Activated naive CD8-positive, alpha-beta T cell treated with anti-CD3 and anti-CD28 coated beads, Interleukin-2, amount 50 U/mL, for 24 hours (primary cell): ENCODE results near the gene CLIP1.
A peak's percentile ranks its signal among the peaks of the same experiment; 100 is the strongest.
"Not testable (repeated sequence)": the region's sequence is repeated elsewhere in the genome, so short reads cannot be mapped to it uniquely, and the experiment has no call there.

Source experiments
- ATAC-seq: fragments of 150-1000 bp; cut with Tn5 transposase; one replicate; pipeline ENCODE4 v1.10.0; 2021
- DNase-seq: peaks from one replicate; pipeline ENCODE4 v3.0.0; 2021
- H3K27ac Mint-ChIP-seq: one replicate; pipeline ENCODE4 v1.8.0; 2021; ENCODE audit warnings: mild to moderate bottlenecking, mixed read lengths
- H3K27me3 Mint-ChIP-seq: one replicate; pipeline ENCODE4 v1.8.0; 2021; ENCODE audit warnings: mixed read lengths
- H3K36me3 Mint-ChIP-seq: one replicate; pipeline ENCODE4 v1.8.0; 2021; ENCODE audit warnings: low read depth, mixed read lengths
- H3K4me1 Mint-ChIP-seq: one replicate; pipeline ENCODE4 v1.8.0; 2021; ENCODE audit warnings: mixed read lengths
- H3K4me3 Mint-ChIP-seq: one replicate; pipeline ENCODE4 v1.8.0; 2021; ENCODE audit warnings: mild to moderate bottlenecking, moderate library complexity, mixed read lengths
- H3K9me3 Mint-ChIP-seq: one replicate; pipeline ENCODE4 v1.8.0; 2021; ENCODE audit warnings: mixed read lengths

CLIP1 gene

DNA sequence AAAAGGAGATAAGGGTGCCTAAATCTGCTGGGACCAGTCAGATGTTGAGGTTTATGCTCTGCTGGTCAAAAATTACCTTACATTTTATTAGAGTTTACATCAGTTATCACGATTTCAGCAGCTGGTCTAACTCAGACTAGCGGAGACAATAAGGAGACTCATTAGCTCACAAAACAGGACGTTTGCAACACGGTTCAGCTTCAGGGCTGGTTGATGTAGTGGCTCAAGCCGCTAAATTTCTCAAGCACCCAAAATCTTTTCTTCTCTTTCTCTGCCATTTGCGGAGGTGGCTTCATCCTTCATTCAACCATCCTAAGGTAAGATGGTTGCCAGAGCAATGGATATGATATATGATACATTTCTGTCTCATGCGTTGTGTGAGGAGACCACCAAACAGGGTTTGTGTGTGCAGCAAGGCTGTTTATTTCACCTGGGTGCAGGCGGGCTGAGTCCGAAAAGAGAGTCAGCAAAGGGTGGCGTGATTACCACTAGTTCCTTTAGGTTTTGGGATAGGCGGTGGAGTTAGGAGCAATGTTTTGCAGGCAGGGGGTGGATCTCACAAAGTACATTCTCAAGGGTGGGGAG is 30.3 kb upstream of the CLIP1 start:
- no peaks in the 10 kb centered on the region for H3K27me3 Mint-ChIP-seq
- peaks cover 24% of the 10 kb centered on the region for H3K4me1 Mint-ChIP-seq
- peak overlapping the region; percentile 50 for H3K4me3 Mint-ChIP-seq
- ATAC-seq (no peak), DNase-seq (no peak)
- H3K9me3 Mint-ChIP-seq = no peaks in the 10 kb centered on the region
- no peaks in the 10 kb centered on the region for H3K36me3 Mint-ChIP-seq
- H3K27ac Mint-ChIP-seq = peak overlapping the region; percentile 83

DNA sequence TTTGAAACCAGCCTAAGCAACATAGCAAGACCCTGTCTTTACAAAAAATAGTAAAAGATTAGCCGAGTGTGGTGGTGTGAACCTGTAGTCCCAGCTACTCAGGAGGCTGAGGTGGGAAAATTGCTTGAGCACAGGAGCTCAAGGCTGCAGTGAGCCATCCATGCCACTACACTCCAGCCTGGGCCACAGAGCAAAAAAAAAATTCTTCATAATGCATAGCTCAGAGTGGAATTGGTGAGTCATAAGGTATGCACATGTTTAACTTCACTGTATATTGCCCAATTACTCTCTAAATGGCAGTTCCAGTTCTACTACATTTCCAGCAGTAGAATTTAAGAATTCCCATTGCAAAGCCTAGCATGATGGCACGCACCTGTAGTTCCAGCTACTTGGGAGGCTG is 26.8 kb upstream of the CLIP1 start:
- no peak for DNase-seq
- Mint-ChIP-seq H3K36me3 (no peaks in the 10 kb centered on the region), H3K9me3 (no peaks in the 10 kb centered on the region), H3K27ac (no peak overlapping the region), H3K4me3 (no peak overlapping the region), H3K4me1 (peaks cover 26% of the 10 kb centered on the region), H3K27me3 (no peaks in the 10 kb centered on the region)
- ATAC-seq = peak; percentile 79

DNA sequence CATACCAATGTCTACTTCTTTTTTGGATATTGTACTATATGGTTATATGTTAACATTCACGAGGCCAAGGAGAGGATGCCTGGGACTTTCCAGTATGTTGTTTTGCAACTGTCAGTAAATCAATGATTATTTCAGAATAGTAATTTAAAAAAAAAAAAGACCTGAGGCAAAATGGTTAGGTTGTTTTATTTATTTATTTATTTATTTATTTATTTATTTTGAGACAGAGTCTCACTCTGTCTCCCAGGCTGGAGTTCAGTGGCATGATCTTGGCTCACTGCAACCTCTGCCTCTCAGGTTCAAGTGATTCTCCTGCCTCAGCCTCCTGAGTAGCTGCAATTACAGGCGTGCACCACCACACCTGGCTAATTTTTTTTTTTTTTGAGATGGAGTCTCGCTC is 25.4 kb upstream of the CLIP1 start:
- H3K27me3 Mint-ChIP-seq, H3K4me3 Mint-ChIP-seq, H3K9me3 Mint-ChIP-seq, ATAC-seq, DNase-seq, H3K36me3 Mint-ChIP-seq, H3K27ac Mint-ChIP-seq: not testable (repeated sequence)
- peaks cover 12% of the 10 kb centered on the region for H3K4me1 Mint-ChIP-seq

DNA sequence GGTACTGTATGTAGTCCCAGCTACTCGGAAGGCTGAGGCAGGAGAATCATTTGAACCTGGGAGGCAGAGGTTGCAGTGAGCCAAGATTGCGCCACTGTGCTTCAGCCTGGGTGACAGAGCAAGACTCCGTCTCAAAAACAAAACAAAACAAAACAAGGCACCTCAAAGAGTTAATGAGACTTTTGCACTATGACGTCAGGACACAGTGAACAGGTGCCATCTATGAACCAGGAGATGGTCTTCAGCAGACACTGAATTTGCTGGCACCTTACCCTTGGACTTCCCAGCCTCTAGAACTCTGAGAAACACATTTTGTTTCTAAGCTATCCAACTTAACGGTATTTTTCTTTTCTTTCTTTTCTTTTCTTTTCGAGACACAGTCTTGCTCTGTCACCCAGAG is 23.9 kb upstream of the CLIP1 start:
- not testable (repeated sequence) for H3K4me3 Mint-ChIP-seq, H3K27ac Mint-ChIP-seq, H3K36me3 Mint-ChIP-seq, H3K27me3 Mint-ChIP-seq, H3K9me3 Mint-ChIP-seq, DNase-seq, ATAC-seq, H3K4me1 Mint-ChIP-seq

DNA sequence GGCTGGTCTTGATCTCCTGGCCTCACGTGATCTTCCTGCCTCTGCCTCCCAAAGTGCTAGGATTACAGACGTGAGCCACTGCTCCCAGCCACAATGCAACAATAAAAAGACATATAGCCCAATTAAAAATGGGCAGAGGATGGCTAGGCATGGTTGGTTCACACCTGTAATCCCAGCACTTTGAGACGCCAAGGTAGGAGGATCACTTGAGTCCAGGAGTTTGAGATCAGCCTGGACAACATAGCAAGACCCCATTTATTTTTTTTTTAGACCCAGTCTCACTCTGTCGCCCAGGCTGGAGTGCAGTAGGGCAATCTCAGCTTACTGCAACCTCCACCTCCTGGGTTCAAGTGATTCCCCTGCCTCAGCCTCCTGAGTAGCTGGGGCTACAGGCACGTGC is 21.6 kb upstream of the CLIP1 start:
- H3K36me3 Mint-ChIP-seq, H3K4me1 Mint-ChIP-seq, DNase-seq, ATAC-seq, H3K9me3 Mint-ChIP-seq, H3K4me3 Mint-ChIP-seq, H3K27ac Mint-ChIP-seq, H3K27me3 Mint-ChIP-seq: not testable (repeated sequence)

DNA sequence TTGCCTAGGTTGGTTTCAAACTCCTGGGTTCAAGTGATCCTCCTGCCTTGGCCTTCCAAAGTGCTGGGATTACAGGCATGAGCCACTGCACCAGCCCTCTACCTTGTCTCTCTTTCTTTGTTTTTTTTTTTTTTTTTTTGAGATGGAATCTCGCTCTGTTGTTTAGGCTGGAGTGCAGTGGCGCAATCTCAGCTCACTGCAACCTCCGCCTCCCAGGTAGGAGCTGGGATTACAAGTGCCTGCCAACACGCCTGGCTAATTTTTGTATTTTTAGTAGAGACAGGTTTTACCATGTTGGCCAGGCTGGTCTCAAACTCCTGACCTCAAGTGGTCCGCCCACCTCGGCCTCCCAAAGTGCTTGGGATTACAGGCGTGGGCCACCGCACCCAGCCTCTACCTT is 16.4 kb upstream of the CLIP1 start:
- not testable (repeated sequence) for DNase-seq, H3K9me3 Mint-ChIP-seq, H3K4me3 Mint-ChIP-seq, ATAC-seq, H3K4me1 Mint-ChIP-seq, H3K27ac Mint-ChIP-seq, H3K36me3 Mint-ChIP-seq, H3K27me3 Mint-ChIP-seq

DNA sequence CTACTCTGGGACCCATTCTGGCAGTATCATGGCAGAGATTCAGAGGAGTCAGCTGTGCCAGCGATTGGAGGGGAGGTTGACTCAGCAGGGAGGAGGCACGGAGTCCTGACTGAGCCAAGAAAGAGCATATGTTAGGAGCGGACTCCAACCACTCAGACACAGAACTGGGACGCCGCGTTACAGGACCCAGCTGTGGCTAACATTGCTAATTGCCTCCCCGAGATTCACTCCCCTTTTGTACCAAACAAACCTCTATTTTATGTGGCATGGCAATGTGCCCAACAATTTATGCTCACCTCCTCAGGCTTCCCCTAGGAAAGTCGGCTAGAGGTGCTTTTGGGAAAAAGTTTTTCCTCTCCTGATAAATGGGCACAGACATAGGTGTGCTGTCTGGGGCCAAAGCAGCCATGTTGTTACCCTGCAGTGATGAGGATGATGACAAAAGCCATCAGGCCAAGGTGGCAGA is 15.2 kb upstream of the CLIP1 start:
- Mint-ChIP-seq H3K27ac (no peak overlapping the region), H3K36me3 (no peaks in the 10 kb centered on the region), H3K9me3 (no peaks in the 10 kb centered on the region), H3K27me3 (no peaks in the 10 kb centered on the region), H3K4me1 (no peaks in the 10 kb centered on the region), H3K4me3 (no peak overlapping the region)
- DNase-seq = no peak
- ATAC-seq = no peak

DNA sequence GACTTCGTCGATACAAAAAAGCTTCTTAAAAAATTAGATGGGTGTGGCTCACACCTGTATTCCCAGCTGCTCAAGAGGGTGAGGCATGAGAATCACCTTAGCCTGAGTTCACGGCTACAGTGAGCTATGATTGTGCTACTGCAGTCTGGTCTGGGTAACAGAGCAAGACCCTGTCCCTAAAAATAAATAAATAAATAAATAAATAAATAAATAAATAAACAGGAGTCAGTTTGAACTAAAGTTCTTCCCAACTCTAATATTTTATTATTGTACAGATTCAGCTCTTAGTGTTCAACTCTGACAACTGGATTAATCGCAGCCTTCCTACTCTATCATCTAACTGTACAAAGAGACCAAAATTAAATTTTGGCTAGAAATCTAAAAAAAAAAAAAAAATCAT is 12.7 kb upstream of the CLIP1 start:
- Mint-ChIP-seq H3K27ac (no peak overlapping the region), H3K9me3 (no peaks in the 10 kb centered on the region), H3K27me3 (no peaks in the 10 kb centered on the region), H3K4me1 (no peaks in the 10 kb centered on the region), H3K4me3 (no peak overlapping the region), H3K36me3 (no peaks in the 10 kb centered on the region)
- ATAC-seq (no peak), DNase-seq (no peak)

DNA sequence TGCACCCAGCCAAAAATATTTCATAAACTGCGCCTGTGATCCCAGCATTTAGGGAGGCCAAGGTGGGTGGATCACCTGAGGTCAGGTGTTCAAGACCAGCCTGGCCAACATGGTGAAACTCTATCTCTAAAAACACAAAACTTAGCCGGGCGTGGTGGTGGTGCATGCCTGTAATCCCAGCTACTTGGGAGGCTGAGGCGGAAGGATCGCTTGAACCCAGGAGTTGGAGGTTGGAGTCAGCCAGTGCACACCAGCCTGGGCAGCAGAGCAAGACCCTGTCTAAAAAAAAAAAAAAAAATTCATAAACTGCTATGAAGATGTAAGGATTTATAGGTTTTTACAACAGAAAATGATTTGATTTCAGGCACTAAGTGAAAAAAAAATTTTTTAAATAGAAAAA is 6.6 kb upstream of the CLIP1 start:
- not testable (repeated sequence) for H3K27me3 Mint-ChIP-seq, H3K9me3 Mint-ChIP-seq, H3K4me1 Mint-ChIP-seq, H3K4me3 Mint-ChIP-seq, DNase-seq, H3K27ac Mint-ChIP-seq, ATAC-seq, H3K36me3 Mint-ChIP-seq

DNA sequence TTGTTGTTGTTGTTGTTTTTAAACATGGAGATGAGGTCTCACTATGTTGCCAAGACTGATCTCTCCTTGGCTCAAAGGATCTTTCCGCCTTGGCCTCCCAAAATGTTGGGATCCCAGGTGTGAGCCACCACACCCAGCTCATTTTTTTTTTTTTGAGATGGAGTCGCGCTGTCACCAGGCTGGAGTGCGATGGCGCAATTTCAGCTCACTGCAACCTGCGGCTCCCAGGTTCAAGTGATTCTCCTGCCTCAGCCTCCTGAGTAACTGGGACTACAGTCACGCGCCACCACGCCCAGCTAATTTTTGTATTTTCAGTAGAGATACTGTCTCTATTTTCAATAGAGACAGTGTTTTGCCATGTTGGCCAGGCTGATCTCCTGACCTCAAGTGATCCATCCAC is 4.9 kb upstream of the CLIP1 start:
- H3K36me3 Mint-ChIP-seq = no peaks in the 10 kb centered on the region
- H3K27ac Mint-ChIP-seq = no peak overlapping the region
- H3K9me3 Mint-ChIP-seq = no peaks in the 10 kb centered on the region
- H3K27me3 Mint-ChIP-seq = no peaks in the 10 kb centered on the region
- no peak overlapping the region for H3K4me3 Mint-ChIP-seq
- peaks cover 10% of the 10 kb centered on the region for H3K4me1 Mint-ChIP-seq
- DNase-seq (no peak), ATAC-seq (no peak)

DNA sequence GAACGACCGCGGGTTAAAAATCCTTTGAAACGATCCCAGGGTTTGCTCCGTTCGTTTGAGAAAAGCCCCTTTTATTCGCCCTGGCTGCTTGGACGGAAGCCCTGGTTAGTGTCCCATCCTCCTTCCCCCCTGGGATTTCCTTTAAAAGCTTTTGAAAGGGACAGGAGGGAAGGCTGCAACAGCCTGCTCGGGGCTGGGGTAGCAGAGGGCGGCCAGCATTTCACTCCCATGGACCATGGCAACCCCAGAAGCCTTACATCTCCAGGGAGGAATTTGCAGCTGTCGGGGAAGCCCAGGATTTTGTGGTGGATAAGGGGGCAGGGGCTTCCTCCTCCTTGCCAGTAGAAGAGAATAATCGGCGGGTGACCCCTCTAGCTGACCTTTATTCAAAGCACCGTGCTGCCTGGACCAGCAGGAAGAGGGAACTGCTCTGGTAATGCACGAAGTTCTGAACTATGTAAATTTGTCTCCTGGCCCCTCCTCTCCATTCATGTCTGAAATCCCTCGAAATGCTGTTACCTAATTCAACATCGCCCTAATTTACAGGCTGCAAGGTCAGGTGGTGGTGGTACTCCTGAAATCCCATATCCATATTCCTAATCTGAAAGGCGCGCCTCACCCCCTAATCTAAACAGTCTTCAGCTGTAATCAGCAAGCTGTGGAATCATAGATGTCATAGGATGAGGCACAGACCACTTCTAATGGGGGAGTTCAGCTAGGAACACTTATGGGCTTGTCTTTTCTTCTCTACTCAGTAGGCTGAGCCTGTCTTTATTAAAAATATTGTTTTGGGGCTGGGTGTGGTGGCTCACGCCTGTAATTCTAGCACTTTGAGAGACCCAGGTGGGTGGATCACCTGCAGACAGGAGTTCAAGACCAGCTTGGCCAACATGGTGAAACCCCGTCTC is 1.0 kb upstream of the CLIP1 start:
- H3K4me1 Mint-ChIP-seq = peaks cover 27% of the 10 kb centered on the region
- H3K9me3 Mint-ChIP-seq = no peaks in the 10 kb centered on the region
- DNase-seq (no peak), ATAC-seq (no peak)
- peak overlapping the region; percentile 82 for H3K4me3 Mint-ChIP-seq
- no peaks in the 10 kb centered on the region for H3K36me3 Mint-ChIP-seq
- H3K27ac Mint-ChIP-seq = peak overlapping the region; percentile 83
- H3K27me3 Mint-ChIP-seq = no peaks in the 10 kb centered on the region

DNA sequence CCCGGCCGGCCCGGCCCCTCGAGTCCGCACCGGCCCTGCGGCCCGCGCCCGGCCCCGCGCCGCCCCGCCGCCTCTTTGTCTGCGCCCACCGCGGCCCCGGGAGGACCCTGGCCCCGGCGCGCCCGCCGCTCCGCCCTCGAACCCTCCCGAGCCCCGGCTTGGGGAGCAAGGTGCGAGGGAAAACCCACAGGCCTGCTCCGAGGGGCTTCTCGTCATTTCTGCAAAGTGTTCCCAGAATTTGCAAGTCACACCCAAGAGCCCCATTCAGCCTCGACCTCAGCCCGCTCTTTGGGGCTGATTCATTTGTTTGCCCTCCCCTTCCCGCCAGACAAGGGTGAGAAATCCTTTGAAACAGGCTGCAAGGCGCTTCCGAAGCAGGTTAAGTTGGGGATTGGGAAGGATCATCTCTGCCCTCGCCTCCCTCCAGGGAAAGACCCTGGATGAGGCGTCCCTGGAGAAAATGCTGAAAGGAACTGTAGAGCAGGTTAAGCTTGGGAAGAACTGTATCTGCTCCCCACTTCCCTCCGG is 325 bp upstream of the CLIP1 start:
- Mint-ChIP-seq H3K27ac (peak overlapping the region; percentile 83), H3K36me3 (no peaks in the 10 kb centered on the region), H3K9me3 (no peaks in the 10 kb centered on the region), H3K27me3 (no peaks in the 10 kb centered on the region), H3K4me1 (peaks cover 30% of the 10 kb centered on the region), H3K4me3 (peak overlapping the region; percentile 82)
- DNase-seq = peak; percentile 50
- peak; percentile 71 for ATAC-seq

DNA sequence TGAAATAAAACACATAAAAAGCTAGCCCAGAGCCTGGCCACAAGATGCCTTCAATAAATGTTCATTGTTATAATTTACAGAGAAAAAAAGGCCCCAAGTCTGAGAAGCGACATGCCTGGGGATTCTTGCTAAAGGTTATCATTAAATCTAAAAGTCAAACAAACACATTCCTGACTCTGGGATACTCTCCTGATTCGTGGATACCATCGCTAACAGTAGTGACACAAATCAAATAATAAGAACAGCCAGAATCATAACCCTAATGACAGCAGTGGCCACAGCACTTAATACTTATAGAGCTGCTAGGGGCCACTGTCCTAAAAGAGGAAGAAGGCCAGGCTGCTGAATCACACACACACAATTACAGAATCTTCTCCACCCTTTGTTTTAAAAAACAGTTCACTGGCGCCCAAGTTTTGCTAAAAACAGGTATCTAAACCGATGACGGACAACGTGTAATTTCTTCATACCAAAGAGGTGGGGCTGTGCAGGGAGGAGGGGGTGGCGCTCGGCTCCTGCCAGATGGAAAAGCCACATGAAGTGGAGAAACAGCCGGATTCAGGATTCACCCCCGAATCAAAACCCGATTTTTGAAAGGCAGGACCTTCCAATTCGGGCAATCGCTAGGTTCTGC is 1.2 kb downstream of the CLIP1 start:
- DNase-seq (no peak), ATAC-seq (no peak)
- no peaks in the 10 kb centered on the region for H3K36me3 Mint-ChIP-seq
- peak overlapping the region; percentile 86 for H3K27ac Mint-ChIP-seq
- peaks cover 32% of the 10 kb centered on the region for H3K4me1 Mint-ChIP-seq
- no peaks in the 10 kb centered on the region for H3K9me3 Mint-ChIP-seq
- peak overlapping the region; percentile 88 for H3K4me3 Mint-ChIP-seq
- no peaks in the 10 kb centered on the region for H3K27me3 Mint-ChIP-seq

DNA sequence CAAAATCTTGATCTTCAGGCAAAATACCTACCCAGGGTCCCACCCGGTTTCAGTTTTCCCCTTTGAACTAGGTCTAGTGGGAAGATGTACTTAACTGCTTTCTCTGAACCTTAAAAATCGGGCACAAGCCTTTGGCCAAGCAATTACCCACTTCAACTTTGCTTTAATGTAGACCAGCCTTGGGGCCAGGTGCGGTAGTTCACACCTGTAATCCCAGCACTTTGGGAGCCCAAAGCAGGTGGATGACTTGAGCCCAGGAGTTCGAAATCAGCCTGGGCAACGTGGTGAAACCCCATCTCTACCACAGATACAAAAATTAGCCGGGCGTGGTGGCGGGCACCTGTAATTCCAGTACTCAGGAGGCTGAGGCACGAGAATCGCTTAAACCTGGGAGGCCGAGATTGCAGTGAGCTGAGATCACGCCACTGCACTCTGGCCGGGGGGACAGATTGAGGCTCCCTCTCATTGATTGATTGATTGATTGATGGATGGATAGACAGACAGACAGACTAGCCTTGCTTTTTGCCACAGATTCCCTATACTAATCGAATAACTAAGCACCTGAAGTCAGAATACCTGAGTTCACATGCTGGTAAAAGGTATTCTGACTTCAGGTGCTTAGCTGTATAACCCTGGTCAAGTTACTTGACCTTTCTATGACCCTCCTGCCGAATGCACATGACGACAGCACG is 1.9 kb downstream of the CLIP1 start:
- peaks cover 35% of the 10 kb centered on the region for H3K4me1 Mint-ChIP-seq
- H3K27ac Mint-ChIP-seq = peak overlapping the region; percentile 86
- H3K4me3 Mint-ChIP-seq = peak overlapping the region; percentile 88
- ATAC-seq (no peak), DNase-seq (no peak)
- no peaks in the 10 kb centered on the region for H3K36me3 Mint-ChIP-seq
- no peaks in the 10 kb centered on the region for H3K27me3 Mint-ChIP-seq
- H3K9me3 Mint-ChIP-seq = no peaks in the 10 kb centered on the region
